GM18502 (cell line): ENCODE measurements around the gene CDYL.

ENCODE experiments used
- ATAC-seq: cut with Tn5 transposase; IDR thresholded peaks from one replicate; pipeline ENCODE4 v1.9.1; 2021; ENCODE audit warnings: mild to moderate bottlenecking; ENCODE audit not compliant: unreplicated experiment, poor library complexity

CDYL gene

GRCh38 chr6:4953440-4953839, 177.2 kb downstream of the CDYL start:
- no peak for ATAC-seq

DNA sequence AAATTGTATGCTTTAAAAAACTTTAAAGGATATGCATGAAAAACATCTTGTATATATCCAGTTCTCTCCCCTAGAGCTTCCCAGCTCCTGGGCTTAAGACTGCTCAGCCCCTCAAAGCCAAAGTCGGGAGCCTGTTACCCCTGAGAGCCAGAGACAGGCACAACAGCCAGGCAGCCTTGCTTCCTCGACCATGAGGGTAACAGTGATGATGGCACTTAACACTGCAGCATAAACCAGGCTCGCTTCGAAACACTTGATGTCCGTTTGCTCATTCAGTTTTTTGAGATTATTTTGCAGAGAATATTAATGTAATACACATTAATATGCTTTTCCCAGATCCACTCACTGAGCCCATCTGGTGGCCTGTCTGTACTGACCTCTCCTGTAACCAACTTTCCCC, 180.4 kb downstream of the CDYL start:
- no peak for ATAC-seq

DNA sequence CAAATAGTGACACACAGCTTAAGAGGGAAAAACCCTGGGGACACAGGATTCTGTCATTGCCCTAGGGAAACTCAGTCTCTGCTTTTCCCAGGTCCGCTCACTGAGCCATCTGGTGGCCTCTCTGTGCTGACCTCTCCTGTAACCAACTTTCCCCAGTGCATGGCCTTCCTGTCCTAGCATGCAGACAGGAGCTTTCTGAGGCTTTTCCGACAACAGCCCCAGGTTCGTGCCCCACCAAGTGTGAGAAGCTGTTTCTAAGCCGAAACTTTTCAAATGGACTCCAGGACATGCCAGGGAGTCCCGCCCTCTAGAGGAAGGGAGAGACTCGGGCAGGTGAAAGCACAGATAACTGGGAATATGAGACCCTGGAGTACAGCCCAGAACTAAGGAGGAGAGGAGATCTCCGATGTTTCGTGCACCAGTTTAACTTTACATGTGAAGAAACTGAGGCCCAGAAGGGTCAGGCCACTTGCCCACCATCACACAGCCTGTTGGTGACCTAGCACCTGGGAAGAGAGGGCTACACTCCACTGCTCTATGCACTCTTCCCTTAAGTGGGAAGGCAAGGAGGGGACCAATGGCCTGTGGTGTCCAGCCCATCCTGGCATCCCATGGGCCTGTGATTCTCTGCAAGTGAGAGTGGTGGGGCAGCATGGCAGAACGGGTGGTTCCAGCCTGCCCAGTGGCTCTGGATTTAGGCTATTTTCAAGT, 181.5 kb downstream of the CDYL start:
- no peak for ATAC-seq

DNA sequence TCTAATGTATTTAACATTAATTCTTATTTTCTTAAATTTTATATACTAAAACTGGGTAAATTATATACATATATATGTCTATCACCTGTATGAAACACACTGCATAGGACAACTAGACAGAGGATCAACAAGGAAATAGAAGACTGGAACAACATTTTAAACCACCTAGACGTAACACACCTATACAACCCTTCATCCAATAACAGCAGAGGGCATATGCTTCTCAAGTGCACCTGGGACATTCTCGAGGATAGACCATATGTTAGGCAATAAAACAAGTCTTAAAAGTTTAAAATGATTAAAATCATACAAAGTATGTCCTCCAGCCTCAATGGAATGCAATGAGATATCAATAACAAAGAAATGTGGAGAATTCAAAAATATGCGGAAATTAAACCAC, 182.4 kb downstream of the CDYL start:
- no peak for ATAC-seq

DNA sequence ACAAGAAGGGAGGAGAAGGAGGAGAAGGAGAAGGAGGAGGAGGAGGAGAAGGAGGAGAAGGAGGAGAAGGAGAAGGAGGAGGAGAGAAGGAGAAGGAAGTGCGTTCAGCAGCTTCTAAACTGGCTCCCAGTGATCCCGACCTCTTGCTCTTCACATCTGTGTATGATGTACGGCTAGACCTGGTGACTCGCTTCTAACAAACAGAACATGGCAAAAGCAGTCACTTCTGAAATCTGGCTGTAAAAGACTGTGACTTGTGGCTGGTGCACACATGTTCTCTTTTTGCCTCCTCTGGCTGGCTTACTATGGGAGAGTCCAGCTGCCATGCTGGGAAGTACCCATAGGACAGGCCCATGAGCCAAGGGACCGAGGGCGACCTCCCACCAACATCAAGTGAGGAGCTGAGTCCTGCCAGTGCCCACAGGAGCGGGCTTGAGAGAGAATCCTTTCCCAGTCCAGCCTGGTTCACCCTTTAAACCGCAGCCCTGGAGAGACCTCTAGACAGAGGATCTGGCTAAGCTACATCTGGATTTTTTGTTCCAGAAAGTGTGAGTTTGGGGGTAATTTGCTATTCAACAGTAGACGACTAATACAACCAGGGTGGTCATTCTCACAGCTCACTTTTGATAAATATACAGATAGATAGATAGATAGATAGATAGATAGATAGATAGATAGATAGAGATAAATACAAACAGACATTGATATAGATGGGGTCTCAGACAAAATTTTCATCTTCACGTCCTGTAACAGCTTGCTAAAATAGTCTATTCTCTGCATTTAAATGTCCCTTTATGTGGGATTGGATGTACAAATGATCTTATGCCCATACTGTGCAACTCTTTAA, 185.3 kb downstream of the CDYL start:
- no peak for ATAC-seq

GRCh38 chr6:4962905-4963304, 186.7 kb downstream of the CDYL start:
- no peak for ATAC-seq

GRCh38 chr6:4964675-4965561, 188.7 kb downstream of the CDYL start:
- no peak for ATAC-seq

DNA sequence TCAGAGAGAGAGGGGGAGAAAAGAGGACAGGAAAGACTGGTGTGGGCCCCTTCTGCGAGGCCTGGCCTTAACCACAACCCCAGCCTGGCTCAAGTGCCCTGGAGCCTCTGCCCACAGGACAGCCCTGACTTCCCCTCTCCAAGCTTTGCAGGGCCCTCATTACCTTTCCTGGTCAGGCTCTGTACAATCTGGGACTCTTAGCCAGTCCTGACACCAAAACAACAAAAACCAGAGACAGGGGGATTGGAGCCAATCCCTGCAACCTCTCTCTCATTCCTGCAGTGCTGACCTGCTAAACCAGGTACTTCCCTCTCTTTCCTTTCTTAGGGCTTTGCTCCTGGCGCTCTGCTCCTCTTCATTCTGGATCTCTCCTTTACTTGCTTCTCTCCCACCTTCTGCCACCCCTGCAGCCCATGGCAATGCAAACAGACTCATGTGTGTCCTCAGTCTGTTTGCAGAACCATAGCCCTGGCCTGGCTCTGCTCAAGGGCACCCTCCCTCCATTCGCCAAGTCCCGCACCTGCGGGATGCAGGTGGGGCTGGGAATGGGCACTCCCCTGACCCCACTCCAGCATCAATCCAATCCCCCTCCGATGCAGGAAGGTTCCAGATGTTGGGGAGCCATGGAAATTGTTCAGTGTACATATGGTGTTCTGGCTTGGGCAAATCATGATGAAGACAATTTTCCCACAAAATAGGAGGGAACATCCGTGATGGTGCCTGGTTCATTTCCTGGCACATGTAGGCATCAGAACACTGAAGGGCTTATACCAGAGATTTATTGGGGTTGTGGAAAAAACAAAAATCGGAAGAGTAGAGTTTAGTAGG, 189.6 kb downstream of the CDYL start:
- ATAC-seq = no peak

GRCh38 chr6:4967301-4968030, 191.3 kb downstream of the CDYL start:
- no peak for ATAC-seq

DNA sequence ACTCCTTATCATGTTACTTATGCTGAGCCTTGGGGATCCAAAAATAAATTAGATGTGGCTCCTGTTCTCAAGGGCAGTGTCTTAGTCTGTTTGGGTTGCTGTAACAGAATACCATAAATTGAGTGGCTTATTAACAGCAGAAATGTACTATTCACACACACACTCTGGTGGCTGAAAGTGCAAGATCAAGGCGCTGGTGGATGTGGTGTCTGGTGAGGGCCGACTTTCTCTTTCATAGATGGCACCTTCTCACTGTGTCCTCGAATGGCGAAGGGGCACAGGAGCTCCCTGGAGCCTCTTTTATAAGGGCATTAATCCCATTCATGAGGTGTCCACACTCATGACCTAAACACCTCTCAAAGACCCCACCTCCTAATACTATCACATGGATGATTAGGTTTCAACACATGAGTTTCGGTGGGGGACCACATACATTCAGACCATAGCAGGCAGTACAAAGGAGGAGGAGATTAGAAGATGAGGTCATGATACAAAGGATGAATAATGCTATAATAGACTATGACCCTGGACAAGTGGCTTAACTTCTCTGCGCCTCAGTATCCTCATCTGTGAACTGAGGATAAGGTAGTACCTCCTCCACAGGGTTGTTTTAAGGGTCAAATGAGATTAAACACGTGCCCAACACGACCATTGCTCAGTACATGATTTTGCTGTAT, 193.5 kb downstream of the CDYL start:
- no peak for ATAC-seq

- ATAC-seq = no peak
Observed at GRCh38 chr6:4970739-4971395, 194.7 kb downstream of the CDYL start.

DNA sequence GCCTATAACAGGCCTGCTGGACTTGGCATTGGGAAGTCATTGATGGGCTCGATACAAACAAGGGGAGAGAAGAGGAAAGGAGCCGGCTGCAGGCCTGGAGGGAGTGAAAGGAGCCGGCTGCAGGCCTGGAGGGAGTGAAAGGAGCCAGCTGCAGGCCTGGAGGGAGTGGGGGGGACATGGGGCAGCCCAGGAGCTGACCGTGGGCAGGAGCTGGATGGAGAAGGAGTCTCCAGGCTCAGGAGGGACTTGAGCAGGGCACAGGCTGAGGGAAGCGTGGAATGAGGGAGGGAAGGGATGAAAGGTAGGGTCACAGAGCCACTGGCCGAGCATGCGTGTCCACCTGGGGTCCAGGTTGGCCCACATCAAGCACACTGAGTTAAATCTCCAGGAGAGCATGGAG, 195.6 kb downstream of the CDYL start:
- no peak for ATAC-seq

DNA sequence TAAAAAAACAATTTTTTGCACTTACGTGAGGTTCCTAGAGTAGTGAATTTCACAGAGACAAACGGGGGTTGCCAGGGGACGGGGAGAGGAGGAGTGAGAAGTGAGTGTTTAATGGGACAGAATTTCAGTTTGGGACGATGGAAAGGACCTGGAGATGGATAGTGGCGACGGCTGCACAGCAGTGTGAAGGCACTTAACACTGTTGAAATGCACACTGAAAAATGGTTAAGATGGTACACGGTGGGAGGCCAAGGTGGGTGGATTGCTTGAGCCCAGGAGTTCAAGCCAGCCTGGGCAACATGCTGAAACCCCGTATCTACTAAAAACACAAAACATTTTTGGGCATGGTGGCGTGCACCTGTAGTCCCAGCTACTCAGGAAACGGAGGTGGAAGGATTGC, 196.2 kb downstream of the CDYL start:
- no peak for ATAC-seq

DNA sequence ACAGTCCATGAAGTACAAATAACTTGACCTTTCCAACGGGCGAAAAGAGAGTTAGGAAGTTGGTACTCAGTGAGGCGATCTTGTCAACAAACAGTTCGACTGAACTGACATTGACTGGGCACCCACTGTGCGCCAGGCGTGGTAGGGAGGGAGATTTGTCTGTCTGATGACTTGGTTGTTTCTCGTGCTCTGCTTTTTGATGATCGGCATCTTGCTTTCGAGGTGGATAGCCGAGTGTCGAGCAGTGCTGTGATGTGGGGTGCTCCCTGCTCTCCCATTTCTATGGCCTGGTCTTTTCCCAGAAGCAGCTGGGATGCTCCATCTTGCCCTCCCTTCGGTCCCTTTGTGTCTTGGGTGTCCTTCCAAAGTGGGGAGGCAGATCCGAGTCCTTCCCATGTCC, 197.2 kb downstream of the CDYL start:
- ATAC-seq = no peak

GRCh38 chr6:4973982-4974745, 198.0 kb downstream of the CDYL start:
- ATAC-seq = no peak

DNA sequence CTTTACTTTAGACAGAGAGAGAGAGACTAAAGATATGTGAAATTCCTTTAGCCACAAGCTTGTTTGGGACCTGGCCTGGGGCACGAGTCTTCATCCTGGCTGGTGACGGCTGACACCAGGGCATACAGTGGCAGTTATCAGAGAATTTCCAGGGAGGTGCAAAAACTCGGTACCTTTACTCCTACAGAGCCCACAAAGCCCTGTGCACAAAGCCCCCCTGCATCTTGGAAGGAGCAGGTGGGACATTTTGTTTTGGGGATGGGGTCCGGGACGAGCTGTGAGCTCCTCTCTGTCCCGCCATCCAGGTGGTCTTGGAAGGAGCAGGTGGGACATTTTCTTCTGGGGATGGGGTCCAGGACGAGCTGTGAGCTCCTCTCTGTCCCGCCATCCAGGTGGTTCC, 198.8 kb downstream of the CDYL start:
- ATAC-seq = no peak

GRCh38 chr6:4975506-4975905, 199.3 kb downstream of the CDYL start:
- no peak for ATAC-seq

DNA sequence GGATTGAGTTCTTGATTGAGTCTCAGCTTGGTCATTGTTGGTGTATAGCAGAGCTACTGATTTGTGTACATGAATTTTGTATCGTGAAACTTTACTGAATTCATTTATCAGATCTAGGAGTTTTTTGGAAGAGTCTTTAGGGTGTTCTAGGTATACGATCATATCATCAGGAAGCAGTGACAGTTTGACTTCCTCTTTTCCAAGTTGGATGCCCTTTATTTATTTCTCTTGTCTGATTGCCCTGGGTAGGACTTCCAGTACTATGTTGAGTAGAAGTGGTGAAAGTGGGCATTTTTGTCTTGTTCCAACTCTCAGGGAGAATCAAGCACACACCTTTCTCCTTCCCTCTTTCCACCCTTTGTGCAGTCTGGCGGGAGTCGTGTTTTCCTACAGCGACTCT, 201.3 kb downstream of the CDYL start:
- ATAC-seq = no peak
